GM12872 (cell line): ENCODE results near the gene CEP135.

Source experiments
- TF ChIP-seq, protein P1 (sequence below): IDR thresholded peaks from 3 replicates; pipeline ENCODE4 v1.5.1; 2011; ENCODE audit warnings: low read depth, mild to moderate bottlenecking, low read length, moderate library complexity; ENCODE audit not compliant: insufficient read depth

CEP135 gene

DNA sequence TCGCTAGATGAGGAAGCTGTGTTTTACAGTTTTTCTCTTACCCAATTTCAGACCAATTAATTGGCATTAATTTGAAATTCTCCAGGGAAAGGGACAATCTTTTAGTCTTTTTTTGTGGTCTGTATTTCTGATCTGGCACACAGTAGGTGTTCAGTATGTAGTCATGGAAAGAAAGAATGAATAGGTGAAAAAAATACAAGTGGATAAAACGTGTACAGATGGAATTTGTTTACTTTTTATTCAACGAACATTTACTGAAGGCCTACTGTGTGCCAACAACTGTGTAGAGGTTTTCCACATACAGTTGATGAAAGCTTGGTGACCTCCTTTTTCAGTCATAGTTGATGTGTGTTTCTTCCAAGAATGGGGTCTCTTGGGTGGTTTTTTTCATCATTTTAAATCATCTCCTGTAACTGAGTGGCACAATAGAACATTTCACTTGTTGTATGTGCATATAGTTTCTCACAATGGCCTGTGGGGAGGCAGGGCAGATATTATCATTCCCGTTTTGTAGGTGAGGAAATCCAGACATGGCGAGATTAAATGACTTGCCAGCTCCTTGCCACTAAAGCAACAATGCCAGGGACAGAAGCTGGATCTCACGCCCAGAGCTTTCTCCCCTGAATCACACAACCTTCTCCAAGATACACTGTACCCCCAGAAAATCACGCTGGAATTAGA lies 102.4 kb downstream of the CEP135 start:
- TF ChIP-seq, protein P1, sequence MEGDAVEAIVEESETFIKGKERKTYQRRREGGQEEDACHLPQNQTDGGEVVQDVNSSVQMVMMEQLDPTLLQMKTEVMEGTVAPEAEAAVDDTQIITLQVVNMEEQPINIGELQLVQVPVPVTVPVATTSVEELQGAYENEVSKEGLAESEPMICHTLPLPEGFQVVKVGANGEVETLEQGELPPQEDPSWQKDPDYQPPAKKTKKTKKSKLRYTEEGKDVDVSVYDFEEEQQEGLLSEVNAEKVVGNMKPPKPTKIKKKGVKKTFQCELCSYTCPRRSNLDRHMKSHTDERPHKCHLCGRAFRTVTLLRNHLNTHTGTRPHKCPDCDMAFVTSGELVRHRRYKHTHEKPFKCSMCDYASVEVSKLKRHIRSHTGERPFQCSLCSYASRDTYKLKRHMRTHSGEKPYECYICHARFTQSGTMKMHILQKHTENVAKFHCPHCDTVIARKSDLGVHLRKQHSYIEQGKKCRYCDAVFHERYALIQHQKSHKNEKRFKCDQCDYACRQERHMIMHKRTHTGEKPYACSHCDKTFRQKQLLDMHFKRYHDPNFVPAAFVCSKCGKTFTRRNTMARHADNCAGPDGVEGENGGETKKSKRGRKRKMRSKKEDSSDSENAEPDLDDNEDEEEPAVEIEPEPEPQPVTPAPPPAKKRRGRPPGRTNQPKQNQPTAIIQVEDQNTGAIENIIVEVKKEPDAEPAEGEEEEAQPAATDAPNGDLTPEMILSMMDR: no peak

DNA sequence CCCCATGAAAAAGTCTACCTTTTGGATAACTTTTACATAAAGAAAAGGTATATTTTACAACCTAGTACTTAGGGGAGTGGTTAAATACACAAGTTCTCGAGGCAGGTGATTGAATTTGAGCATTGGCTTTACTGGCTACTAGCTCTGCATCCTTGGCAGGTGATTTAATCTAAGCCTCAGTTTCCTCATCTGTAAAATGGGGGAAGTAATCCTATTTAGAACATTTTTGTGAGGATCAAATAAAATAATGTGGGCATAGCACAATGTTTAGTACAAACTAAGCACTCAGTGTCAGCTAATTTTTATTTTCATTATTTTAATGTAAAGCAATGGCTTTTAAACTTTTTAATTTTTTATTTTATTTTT lies 102.9 kb downstream of the CEP135 start:
- TF ChIP-seq, protein P1: no peak

DNA sequence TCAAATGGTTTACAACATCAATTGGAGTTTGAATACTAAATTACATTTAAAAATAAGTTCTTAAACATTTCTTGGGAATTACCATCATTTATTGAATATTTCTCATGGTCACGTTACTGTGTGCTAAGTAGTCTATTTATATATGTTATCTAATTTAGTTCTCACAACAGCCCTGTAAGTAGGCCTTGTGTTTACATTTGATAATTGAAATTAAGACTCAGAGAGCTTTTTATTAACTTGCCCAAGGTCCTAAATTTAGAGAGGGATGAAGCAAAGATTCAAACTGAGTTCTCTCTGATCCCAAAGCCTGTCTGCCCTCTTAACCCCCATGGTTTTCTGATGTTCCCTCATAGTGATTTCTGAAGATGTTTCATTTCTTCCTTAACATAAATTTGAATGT lies 103.7 kb downstream of the CEP135 start:
- TF ChIP-seq, protein P1: no peak

DNA sequence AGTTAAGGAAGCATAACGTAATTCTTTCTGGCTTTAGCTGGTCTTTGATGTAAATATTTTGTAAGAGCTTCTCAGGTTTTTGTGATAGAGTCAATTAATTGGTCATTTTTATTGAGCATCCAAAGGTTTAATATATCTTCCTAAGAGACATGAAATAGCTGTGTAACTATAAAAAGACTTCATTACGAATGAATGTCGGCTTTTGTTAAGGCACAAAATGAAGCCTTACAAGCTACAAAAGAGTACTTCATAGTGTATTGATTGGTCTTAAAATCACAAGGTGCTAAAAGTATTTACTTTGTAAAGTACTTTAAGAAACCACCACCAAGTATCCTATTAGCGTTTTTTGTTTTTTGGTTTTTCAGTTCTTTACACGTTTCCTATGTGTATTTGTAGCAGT lies 104.2 kb downstream of the CEP135 start:
- TF ChIP-seq, protein P1: no peak

DNA sequence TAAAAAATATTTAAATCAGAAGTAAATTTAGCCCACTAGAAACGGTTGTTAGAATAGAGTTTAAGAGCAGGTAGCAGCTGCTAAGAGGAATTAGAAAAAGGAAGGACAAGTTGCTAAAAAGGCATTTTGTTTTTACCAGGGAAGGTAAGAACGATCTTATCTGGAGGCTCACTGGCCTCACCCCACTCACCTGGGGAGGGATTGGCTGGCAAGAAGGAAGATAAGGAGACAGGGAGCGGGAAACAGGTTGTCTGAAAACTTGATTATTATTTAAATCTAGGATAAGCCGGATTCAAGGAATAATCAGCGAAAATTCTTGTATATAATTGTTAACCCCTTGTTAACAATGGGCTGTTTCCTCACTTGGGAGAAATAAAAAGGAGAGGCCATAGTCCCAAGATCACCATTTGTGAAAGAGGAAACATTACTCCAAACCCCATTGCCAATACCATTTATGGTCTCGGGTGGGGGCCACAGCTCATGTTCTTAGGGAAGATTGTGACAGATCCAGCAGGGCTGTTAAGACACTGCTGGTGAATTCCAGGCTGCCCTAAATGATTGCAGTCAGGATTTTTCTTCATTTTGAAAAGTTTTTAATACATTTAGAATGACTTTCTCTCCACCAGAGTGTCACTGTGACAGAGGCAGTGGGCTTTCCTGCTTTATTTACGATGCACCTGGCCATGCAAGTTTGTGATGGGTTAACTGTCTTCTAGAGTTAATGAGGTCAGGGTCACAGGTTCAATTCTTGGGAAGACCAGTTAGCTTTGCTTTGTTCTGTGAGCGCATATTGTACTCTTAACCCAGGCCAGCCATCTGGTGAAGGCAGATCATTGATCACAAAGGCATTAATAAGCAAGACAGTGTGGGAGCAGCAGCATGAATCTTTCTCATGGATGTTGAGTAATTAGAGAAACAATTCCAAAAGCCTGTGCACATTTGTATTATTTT lies 106.6 kb downstream of the CEP135 start:
- TF ChIP-seq, protein P1: no peak

DNA sequence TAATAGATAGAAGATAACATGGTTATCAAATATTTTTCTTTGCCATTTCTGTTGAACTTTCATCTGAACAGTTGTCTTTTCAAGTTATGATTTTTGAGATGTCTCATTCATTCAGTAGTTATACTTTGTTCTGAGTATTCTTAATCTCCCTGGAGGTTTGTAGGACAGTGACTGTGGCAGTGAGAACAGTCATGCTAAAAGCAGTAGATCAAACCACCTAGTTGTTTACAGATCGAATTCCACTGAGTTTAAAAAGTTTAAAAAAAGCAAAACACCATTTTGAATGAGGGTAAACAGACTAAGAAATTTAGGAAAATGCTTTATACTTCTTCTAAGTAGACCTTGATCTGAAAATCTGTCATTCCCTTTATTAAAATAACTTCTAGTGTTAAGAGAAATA lies 107.2 kb downstream of the CEP135 start:
- TF ChIP-seq, protein P1: no peak

DNA sequence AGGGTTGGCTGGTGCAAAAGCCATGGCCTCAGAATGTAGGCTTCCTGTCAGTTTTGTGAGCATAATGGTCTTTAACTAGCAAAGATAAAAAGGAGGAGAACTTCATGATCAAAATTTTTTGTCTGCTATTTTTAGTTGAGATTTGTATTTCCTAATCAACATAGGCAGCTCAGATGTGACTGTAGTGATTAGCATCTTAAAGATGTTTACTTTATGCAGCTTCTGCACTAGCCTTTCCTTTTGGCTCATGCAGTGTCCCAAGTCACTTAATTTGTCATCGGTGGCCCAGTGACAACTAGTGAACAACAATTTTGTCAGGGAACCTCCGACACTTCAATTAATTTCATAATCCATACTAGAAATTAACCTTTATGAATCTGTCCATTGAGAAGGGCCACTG lies 109.8 kb downstream of the CEP135 start:
- TF ChIP-seq, protein P1: no peak
